ENCODE data around the gene DCAF10.

Gene DCAF10

DNA sequence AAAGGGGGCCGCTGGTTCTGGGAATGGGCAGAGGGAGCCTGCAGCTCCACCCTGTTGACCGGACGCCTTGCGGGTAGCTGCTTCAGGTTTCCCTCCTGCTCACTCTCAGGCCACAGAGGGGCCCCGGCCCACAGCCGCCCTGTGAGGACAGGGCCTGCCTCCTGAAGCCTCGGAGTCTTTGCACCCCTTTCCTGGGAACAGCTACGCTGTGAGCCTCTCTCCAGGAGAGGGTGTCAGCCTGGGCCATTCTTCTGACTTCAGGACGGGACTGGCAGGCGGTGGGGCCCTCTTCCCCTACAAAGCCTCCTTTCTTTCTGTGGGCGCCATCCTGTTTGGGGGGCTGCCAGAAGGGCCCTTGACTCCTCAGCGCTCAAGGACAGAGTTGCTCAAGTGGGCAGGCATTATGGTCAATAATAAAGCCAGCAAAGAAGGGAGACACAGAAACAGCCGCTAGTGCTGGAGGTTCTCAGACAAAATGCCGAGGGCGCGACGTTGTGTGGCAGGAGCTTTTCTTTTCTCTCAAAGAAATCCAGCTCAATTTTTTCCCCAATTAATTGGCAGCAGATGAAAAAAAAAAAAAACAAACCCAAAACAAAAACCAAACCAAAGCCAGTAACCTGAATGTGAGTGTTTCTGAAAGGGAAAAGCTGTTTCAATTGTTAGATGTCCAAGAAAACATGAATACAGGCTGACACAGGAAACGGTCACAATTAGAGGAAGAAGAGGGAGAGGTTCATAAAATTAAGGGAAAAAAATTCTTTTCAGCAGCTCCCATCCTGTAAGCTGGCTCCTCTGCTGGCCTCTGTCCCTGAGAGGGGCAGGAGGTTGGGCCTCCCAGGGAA lies 116.1 kb downstream of the DCAF10 start:
- no peaks in the 10 kb centered on the region for H3K9me3 Mint-ChIP-seq
- no peak overlapping the region for H3K4me3 Mint-ChIP-seq
- no peaks in the 10 kb centered on the region for H3K36me3 Mint-ChIP-seq (ENCODE audit: low read depth)
- peaks cover 12% of the 10 kb centered on the region for H3K27me3 Mint-ChIP-seq (ENCODE audit: low read depth)
- peak overlapping the region in 2 of 3 experiments; percentile 19 to 75 for H3K27ac Mint-ChIP-seq
- TF ChIP-seq CTCF (IDR thresholded peaks at IDR 0.05; ENCODE audit: unreplicated experiment in 3 of 3): no peak
- peaks cover 52% of the 10 kb centered on the region for H3K4me1 Mint-ChIP-seq
